GM21390 (cell line): ENCODE results near the gene CACNA1B.

Experiments
- ATAC-seq: cut with Tn5 transposase; IDR thresholded peaks from one replicate; pipeline ENCODE4 v1.9.1; 2021; ENCODE audit not compliant: unreplicated experiment

The CACNA1B gene

DNA sequence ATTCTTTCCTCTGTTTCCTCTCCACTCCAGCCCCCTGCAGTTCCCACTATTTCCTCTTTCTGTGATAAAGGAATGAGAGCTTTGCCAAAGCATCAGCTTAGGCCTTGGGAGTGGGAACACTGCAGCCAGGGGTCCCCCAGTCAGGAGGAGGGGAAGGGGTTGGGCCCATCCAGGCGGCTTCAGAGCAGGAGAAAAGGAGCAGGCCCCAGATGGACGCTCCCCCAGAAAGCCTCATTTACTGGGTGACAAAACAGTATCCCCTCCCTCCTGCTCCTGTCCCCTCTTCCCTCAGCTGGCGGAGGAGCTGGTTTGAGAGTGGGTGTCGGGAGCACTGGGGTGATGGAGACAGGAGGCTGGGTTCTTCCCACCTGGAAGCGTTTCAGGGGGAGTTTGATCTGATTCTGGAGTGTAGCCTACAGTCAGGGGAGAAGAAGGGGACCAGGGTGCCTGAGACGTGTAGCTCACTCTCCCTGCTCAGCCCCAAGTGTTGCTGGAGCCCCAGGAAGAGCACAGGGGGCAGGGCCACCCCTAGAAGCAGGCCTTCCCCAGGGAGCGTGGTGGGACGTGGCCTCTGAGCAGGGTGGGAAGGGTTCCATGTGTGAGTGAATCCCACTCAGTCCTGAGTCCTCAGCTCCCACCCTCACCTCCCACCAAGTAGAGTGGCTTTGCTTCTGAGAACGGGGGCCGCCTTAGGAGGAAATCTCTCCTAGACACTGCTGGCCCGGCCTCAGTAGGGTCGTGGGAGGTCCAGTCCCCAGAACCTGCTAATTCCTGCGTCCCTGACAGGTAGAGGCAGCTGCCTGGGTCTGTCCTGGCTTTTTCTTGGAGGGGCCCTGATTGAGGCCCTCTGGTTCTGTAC lies 173.1 kb downstream of the CACNA1B start:
- no peak for ATAC-seq

DNA sequence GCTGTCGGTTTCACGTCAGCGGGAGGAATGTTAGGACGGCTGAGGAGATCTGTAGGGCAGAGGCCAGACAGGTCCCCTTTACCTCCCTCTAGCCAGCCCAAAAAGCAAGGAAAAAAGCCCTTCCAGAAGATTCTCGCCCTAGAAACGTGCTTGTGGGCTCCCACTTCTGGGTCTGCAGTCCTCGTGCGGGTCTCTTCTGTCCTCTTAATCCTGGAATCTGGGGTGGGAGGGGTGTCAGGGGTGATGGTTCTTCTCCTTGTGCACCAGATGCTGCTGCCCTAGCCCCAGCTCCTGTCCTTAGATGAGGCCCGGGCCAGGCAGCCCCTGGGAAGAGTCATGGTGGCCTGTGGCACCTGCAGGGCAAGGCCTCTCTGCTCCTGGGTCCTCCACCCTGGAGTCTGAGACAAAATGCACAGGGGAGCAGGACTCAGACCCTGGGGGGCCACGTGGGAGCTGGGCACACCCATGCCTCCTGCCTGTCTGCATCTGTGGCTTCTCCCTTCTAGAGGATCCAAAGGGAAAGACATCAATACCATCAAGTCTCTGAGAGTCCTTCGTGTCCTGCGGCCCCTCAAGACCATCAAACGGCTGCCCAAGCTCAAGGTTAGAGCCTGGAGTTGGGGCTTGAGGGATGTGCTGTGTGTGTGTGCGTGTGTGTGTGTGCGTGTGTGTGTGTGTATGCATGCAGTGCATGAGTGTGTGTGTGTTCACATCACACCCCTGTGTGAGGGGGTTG lies 174.2 kb downstream of the CACNA1B start:
- ATAC-seq, result no peak

DNA sequence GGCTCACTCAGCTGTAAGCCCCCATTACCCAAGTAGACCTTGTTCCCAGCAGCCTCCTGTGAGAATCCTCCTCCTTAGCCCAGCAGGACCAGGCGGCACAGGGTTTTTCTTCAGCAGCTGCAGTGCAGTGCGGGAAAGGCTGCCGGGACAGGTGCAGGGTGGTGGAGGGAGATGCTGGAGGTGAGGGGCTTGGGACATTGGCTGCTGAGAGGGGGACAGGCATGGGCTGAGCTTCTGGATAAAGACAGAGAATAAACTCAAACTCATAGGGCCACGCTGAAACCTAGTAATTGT lies 174.7 kb downstream of the CACNA1B start:
- ATAC-seq, result no peak

DNA sequence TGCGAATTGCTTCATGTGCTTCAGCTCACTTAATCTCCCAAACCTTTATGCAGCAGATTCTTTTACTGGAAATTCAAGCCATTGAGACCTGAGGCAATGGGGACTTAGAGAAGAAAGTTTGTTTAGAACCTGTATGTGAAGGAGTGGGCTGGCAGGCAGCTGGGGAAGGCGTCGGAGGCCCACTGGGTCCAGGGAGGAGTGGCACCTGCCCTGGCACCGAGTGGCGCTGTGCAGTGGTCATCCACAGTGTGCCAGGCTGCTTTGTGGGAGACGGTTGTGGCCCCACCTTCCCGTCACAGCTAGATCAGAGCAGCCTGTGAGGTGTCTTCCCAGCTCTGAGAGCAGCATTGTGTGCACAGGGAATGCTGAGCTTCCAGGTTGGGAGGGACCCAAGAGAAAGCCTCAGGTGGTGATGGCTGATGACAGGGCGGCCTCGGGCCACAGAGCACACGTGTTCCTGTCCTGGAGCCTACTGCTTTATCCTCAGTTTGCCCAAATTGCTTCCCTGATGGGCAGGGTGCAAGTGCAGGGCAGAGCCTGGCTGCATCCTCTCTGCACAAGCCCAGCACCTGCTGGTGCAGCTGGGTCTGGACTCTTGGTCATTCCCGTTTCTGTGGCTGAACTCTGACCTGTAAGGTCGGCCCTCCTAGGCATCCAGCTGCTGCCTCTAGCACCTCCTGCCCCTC lies 175.2 kb downstream of the CACNA1B start:
- ATAC-seq, result no peak

DNA sequence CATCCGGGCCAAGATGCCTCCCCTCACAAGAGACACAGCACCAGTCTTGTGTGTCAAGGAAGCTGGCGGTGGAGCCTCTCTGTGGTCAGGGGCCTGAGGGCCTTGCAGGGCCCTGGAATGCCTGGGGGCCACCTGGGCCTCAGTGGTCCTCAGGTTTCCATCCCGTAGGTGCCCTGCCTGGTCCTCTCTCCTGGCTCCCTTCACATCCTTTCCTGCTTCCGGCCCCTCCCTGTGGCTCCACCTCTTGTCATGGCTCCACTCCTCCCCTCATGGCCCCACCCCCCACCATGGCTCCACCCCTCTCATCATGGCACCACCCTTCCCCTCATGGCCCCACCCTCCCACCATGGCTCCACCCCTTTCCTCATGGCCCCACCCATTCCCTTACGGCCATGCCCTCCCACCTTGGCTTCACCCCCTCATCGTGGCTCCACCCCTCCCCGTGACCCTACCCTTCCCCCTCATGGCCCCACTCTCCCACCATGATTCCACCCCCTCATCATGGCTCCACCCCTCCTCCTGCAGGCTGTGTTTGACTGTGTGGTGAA lies 175.8 kb downstream of the CACNA1B start:
- ATAC-seq, result no peak

DNA sequence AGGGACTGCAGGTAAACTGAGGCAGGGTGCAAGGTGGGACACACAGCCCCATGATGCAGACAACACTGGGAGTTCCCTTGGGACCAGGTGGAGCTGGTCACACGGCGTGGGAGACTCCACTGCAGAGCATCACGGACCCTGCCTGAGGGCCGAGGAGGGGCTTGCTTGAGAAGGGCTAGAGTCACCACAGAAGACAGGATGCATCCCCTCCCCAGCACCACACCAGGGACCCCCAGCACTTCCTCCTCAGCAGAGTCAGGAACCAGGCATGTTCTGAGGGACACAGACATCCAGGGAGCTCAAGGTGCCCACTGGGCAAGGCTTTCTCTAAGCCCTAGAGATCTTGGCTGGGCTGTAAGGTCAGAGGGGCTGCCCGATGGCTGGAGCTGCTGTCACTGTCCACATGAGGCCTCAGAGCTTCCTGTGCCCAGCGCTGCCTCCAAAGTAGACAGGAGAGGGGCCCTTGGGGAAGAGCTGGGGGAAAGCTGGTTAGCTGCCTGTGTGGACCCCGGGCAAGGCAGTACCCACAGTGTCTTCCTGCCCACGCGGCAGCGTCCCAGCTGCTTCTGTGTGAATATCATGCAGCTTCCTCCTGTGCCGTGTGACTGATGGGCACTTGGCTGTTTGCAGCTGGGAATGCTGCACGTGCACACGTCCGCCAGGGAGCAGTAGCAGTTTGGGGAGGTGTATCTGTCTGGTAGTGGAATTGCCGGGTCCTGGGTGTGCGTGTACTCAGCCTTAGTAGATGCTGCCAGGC lies 176.6 kb downstream of the CACNA1B start:
- ATAC-seq, result no peak

DNA sequence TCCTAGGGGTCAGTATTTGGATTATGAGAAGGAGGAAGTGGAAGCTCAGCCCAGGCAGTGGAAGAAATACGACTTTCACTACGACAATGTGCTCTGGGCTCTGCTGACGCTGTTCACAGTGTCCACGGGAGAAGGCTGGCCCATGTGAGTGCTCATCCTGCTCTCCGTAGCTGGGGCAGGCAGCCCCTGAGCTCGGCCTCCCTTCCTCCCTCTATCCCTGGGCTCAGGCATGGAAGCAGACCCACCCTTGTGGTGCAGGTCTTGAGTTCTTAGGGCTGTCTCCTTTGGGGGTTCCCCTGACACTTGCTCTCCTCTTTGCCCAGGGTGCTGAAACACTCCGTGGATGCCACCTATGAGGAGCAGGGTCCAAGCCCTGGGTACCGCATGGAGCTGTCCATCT lies 180.1 kb downstream of the CACNA1B start:
- no peak for ATAC-seq

DNA sequence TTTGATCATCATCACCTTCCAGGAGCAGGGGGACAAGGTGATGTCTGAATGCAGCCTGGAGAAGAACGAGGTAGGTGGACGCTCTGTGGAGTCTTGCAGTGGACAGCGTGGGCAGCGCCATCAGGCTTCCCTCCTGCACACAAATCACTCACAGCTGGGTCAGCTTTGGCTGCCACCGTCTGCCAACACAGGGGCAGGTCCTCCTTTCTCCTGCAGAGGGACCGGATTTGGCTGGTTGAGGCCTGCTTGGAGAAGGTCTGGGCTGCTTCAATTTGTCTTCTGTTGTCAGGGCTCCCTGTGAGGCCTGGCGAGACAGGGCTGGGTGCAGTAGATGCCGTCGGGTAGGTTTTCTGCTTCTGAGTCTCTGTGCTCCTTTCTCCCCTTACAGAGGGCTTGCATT lies 180.6 kb downstream of the CACNA1B start:
- ATAC-seq, result no peak

DNA sequence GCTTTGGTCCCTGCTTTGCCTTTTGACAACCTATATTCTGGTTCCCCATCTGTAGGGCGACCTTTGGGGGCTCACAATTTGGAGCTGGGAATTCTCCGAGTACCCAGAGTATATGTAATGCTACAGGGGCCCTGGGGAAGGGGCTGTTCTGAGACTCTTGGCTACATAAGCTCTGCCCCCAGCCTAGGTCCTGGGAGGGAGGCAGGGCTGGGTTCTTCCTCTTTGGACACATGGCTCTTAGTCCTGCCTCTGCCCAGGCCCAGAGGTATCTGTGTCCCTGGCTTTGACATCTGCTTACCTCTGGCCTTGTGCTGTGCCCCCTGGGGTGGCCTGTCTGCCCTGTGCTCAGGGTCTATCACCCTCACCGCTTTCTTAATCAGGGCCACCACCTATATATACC lies 181.6 kb downstream of the CACNA1B start:
- no peak for ATAC-seq

DNA sequence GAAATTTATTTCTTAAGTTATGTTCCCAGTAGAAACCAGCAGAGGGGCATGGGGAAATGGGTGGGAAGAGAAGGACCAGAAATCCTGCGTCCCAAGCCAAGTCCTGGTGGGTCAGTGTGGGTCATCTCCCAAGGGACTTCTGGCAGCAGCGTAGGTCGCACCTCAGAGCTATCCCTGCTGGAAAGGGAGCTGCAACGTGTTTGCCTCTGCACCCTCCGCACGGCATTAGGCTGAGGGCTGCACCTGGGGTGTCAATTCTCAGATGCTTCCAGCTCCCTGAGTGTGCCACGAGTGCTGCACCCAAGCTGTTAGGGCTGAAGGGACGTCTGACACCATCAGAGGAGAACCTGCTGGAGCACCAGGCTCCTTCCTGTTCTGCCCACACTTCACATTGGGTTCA lies 182.8 kb downstream of the CACNA1B start:
- no peak for ATAC-seq

DNA sequence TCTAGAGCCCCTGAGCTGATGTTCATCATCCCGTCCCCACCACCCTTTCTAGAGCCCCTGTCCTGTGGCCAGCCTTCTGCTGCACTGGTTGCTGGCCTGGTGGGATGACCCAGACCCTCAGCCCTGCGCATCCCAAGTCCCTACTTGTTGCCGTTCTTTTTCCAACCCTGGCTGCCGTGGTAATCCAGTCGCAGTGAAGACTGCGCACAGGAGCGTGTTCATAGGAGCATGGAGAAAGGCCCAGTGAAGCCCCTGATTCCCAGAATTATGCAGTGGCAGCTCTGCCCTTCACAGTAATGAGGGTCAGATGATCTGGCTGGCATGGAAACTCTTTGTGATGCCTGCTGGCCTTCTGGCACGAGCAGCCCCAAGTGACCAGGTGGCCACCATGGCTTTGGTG lies 183.3 kb downstream of the CACNA1B start:
- ATAC-seq, result no peak

DNA sequence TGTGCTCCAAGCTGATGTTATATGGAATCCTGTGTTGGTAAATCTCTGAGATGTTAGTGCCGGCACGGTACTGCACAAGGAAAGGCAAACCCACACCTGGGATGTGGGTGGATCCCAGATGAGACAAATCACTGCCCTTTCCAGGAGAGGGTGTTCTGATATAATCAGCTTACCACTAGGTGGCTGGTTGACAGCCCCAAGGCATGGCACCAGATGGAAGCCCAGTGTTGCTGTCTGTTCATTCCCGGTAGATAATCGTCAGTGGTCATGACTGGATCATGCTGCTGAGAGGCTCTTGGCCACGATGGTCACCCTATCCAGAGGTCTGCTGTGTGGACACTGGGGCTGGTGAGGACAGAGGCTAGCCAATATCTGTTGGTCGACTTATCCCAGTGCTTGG lies 184.0 kb downstream of the CACNA1B start:
- ATAC-seq, result no peak

DNA sequence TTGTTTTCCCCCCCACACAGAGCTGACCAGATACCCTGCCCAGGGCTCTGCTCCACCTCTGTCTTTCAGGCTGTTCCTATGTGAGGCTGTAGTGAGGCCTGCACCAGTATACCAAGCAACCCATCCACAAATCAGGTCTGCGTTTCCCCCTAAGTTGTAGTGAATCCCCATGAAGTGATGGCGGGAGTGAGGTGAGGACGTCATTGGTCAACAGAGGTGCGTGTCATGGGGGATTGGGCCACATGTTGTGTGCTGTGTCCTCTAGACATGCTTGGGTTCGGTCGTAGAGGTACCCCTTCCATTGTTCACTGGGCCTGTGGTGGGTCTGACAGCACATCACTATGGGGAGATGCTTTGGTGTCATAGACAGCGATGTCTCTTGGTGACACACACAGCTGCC lies 184.6 kb downstream of the CACNA1B start:
- ATAC-seq, result no peak

DNA sequence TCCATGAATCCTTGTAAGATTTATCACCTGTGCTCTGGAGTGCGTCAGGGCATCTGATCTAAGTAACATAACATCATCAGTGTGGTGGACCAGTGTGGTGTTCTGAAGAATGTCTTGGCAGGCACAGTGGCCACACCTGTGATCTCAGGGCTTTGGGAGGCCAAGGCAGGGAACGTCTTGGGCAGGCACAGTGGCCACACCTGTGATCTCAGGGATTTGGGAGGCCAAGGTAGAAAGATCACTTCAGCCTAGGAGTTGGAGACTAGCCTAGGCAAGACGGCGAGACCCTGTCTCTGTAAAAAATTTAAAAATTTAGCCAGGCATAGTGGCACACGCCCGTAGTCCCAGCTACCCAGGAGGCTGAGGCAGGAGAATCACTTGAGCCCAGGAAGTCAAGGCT lies 185.5 kb downstream of the CACNA1B start:
- no peak for ATAC-seq

DNA sequence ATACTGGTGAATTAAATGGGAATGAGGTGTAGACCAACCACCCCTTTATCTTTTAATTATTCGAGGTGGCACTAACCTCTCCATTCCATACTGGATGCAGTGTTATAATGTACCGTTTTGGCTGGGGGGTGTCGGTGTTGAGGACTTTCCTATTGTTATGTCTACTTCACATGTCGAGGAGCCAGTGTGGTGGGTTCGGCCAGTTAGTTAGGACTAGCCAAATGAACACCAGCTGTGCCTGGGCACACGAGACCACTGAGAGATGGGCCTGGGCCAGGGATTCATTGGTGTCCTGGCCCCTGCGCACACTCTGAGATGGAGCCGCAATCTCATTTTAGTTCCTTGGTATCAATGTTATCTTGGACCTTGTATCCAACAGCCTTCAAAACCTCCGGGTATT lies 186.2 kb downstream of the CACNA1B start:
- ATAC-seq, result no peak

DNA sequence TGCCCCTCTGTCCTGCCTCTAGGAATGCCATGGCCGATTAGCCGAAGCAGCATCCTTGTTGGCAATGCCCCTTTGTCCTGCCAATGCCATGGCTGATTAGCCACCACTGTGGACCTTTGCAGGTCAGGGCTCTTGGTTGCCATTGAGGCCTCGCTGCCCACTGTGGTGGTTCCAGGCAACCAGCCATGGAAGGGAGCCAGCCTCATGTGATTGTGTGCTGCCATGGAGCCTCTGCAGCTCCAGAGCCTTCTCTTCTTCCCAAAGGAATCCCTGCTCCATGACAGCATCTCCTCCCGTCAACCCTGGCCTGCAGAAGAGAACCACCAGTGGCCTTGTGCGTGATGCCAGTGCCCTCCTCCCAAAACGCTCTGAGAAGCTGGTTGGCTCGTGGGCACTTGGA lies 187.0 kb downstream of the CACNA1B start:
- ATAC-seq, result no peak

DNA sequence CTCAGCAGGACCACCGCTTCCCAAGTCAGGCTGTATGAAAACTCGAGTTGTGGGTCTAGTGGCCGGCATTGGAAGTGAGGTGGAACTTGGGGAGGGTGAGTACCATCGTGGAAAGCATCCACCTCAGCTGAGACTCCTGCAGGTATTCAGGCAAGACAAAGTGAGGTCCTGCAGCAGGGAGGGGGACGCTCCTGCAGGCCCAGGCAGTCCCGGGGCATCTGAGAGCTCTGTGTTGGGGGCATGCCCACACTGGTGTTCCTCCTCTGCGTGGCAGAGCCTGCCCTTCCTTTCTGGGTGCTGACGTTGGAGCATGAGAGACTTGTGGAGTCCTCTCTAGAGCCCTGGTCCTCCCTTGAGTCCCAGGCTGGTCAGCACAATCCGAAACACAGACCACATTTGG lies 187.7 kb downstream of the CACNA1B start:
- no peak for ATAC-seq

DNA sequence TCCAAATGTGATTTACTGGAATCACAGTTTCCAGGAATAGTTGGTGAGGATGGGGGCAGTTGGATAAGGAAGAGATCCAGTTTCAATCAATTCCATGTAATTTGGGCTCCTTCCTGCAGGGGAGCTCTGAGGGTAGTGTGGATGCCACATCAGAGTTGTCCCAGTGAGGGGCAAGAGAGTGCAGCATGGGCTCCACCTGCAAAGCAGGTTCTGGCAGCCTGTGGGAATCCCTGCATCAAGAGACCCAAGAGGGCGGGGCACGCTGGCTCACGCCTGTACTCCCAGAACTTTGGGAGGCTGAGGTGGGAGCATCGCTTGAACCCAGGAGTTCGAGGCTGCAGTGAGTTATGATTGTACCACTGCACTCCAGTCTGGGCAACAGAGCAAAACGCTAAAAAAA lies 188.5 kb downstream of the CACNA1B start:
- ATAC-seq, result no peak

DNA sequence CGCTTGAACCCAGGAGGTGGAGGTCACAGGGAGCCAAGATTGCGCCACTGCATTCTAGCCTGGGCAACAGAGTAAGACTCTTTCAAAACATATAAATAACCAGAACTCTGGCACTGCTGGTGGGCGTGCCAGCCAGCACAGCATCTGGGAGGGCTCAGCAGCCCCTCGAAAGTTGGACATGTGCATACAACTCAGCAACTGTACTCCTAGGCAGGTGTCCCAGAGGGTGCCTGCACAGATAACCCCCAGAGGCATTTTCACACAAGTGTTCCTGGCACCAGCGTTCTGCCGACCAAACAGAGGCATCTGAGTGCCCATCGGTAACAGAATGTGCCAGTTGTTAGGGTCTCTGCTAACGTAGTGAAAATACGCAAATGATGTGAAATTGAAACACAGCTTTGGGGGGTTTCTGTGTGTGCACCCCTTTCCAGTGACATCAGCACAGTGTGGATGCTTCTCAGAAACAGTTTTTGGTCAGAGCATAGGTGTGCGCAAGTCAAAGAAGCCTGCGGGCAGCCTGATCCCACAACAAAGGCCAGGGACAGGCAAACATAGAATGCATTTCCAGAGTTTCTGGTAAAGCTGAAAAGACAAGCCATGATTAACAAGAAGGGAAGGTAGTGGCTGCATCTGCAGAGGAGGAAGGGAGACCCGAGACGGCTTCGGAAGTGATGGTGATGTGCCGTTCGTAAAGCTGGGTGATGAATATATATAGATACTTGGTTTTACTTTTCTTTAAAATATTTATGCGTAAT lies 190.2 kb downstream of the CACNA1B start:
- no peak for ATAC-seq

DNA sequence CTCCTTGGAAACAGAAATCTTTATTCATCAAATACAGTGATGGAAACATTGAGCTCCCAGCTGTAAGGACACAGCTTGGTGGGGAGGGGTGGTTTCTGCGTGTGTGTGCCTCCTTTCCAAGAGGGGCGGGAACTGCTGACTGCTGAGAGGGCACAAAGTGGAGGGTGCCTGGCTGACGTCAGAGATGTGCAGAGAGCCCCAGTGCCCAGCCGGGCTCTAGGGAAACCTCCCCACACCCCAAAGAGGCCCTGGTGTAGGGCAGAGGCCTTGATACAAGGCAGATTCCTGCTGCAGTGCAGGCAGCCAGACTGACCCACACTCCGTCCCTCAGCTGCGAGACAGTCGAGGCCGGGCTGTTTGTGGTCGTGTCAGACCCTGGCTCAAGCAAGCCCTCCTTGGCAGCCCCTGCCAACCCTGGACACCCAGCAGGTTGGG lies 191.0 kb downstream of the CACNA1B start:
- ATAC-seq, result no peak
